HG02970 (cell line): Measurements from ENCODE around the gene RNF41.
A peak's percentile ranks its signal among the peaks of the same experiment; 100 is the strongest.

ENCODE experiments used
- ATAC-seq: cut with Tn5 transposase; IDR thresholded peaks from one replicate; pipeline ENCODE4 v1.9.1; 2021; ENCODE audit warnings: mild to moderate bottlenecking, moderate library complexity, moderate number of reproducible peaks; ENCODE audit not compliant: unreplicated experiment, low FRiP score

The RNF41 gene

GRCh38 chr12:56247923-56248322, 26.2 kb upstream of the RNF41 start:
- ATAC-seq: no peak

GRCh38 chr12:56244494-56244893, 22.8 kb upstream of the RNF41 start:
- no peak for ATAC-seq

DNA sequence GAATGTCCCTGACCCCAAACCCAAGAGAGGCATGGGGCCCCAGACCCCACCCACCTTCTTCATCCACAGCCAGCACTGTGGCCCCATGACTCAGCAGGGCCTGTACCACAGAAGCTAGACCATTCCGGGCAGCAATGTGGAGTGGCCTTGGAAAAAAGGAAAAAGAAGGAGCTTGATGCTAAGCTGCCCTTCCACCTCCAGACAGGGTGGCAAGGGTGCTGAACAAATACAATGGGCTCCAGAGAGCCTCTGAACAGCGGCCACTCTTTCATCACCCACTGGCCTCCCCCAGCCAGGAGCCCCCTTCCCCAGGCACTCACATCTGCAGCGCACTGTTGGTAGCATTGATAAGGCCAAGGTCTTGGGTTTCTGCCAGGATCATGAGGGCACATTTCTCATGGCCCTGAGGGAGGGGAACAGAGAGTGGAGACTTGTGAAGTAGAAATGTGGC, 22.0 kb upstream of the RNF41 start:
- no peak for ATAC-seq

DNA sequence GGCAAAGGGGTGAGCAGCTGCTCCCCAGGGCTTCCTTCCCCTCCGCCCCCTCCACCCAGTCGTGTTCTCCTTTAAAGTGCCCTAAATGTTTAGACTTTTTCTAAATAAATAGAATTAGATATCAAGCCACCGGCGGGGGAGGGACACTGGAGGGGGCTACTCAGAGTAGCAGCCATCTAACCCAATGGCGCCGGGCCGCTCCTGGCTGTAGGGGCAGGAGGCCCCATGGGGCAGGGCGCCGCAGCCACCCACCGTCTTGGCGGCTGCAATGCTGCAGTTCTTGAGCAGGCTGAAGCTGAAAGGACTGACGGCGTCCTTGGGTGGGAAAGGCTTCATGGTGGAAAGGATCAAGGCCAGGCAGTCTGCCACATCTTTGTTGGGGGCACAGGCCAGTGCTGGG, 21.3 kb upstream of the RNF41 start:
- no peak for ATAC-seq

DNA sequence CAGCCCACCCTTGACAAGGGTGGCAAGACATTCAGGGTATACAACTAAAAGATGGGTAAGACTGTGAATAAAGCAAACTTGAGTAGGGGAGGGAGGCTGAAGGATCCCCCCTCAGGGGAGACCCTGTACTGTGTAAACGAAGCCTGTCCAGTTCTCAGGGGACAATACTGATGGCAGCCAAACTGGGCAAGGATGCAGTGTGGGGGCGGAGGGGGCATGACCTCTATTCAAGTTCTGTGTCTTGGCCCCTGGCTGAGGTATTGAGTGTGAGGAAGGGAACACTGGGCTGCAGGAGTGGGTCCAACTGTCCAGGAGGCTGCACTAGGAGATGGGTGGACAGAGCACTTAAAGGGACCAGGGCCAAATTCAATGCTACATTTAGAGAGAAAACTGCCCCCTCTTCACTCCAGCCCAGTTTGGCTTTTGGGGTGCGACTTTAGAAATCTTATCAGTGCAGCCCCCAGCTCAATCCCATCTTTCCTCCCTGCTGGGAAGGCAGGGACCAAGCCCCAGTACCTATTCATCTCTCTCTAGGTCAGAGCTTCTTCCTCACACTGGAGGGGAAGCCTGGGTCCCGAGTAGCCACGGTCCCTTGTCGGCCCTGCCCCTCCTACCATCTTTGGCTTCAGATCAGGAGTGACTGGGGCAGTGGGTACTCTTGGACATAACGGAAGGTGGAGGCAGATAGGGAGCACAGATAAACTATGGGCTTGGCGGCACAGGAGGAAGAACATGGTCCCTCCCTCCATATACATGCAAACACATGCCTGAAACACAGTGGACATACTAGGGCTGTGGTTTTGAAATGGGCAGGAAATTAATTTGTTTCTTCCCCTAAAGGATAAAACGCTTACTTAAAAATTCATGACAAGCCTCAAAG, 19.9 kb upstream of the RNF41 start:
- no peak for ATAC-seq

DNA sequence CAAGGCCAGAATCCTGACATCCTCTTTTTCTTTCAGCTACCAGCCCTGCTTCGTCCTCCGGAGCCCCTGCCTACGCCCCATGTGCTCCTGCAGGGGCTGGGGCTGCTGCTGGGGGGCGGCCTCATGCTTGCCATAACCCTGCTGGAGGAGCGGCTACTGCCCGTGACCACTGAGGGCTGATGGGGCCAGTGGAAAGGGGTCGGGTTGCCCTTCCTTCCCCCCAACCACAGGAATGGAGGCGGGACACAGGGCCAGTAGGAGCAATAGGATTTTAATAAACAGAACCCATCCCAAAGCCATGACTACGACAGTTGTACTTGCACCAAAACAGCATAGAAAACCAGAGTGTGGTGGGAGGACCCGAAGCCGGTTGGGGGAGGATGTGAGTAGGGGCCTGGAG, 15.8 kb upstream of the RNF41 start:
- no peak for ATAC-seq

- ATAC-seq: no peak
Measured at GRCh38 chr12:56236985-56237384, 15.3 kb upstream of the RNF41 start.

DNA sequence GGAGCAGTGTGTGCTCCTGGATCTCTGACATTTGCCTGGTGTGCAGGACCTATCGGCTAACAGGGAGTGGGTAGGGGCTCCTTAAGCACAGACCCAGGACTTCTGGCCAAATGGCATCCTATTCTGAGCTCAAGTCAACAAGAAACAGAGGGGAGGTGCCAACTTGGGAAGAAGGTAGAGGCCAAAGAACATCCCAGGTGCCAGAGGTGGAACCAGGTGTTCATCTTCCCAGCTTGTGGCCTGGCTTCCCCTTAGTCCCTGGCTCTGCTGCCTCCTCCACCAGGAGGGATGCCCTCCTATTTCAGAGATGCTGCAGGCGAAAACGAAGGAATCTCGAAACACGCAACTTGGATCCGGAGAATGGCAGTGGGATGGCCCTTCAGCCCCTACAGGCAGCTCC, 14.4 kb upstream of the RNF41 start:
- ATAC-seq: no peak

DNA sequence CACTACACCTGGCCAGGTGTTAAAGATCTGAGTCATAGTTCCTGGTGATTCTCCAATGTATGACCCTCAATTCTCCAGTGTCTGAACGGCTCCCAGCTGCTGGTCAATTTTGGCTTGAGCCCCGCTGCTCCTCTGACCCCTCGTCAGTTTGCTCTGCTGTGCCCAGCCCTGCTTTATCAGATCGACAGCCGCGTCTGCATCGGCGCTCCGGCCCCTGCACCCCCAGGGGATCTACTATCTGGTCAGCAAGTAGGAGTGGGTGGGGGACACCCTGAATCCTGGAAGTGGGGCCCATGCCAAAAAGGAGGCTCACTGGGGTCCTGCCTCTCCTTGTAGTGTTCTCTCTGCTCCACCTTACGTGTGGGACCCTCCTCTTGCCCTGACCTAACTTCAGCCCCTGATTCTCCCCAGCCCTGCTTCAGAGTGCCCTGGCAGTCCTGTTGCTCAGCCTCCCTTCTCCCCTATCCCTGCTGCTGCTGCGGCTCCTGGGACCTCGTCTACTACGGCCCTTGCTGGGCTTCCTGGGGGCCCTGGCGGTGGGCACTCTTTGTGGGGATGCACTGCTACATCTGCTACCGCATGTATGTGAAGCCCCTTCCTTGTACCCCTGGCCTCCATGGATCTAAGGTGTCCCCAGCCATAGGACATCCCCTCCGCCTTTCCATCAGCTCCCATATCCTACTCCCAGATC, 13.2 kb upstream of the RNF41 start:
- ATAC-seq: no peak

- no peak for ATAC-seq
Measured at GRCh38 chr12:56231184-56231582, 9.5 kb upstream of the RNF41 start.

GRCh38 chr12:56230432-56231183, 8.9 kb upstream of the RNF41 start:
- ATAC-seq: no peak

DNA sequence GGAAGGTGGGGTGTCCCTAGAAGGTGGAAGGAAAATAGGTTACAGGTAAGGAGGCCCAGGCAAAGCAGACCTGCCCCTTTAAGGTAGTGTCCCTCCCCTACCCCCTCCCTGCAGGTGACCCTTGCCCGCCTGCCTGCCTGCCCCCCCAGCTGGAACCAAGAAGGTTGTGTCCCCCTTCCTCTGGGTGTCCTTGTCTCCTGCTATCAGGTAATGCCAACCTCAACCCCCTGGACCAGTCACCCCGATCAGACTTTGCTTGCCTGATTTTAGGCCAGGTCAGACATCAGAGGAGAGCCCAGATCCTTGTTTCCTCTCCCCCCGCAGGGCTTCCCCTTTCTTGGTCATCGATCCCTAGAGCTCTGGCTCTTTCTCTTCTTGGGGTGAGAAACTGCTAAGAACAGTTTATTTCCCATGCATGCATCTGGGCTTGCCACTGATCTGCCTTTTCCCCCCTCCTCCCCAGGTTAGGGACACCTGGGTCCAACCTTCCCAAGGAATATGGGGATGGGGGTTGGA, 8.3 kb upstream of the RNF41 start, which contains the start of gene SLC39A5:
Gene SLC39A5 (plus strand): TSS at position 136 of the 516 bp plus-strand sequence. CDS start 1,224 bp downstream, outside the sequence.
- no peak for ATAC-seq

- no peak for ATAC-seq
Measured at GRCh38 chr12:56229082-56229481, 7.4 kb upstream of the RNF41 start.

- no peak for ATAC-seq
Measured at GRCh38 chr12:56224954-56225353, 3.2 kb upstream of the RNF41 start.

DNA sequence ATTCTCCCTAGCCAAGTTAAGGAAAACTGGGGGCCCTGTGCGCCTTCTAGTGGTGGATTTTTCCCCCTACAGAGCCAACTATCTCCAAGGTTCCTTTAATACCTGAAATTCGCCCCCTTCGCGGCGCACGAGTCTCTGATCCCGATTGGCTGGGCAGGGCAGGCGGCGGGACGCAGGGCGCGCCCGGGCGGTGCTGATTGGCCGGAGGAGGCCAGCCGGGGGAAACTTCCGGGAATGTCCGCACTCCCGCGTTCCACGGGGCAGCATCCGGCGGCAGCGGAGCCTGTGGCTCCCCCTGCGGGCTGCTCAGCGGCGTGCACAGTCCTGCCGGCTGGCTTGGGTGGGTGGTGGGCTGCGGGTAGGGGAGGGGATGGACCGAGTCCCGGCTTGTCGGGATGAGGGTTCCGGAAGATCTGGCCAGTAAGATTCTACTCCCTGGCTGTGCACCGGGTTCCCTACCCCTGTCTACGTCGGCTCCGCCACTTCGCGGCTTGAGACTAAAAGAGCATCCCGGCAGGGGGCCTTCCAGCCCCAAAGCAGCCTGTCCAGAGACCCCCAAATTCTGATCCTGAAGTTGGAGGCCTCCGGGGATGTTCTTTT, 2.5 kb upstream of the RNF41 start, which contains the start of gene NABP2:
Gene NABP2 (plus strand): TSS at position 241 of the 600 bp plus-strand sequence. CDS start 515 bp downstream, outside the sequence.
- ATAC-seq: peak; percentile 74

DNA sequence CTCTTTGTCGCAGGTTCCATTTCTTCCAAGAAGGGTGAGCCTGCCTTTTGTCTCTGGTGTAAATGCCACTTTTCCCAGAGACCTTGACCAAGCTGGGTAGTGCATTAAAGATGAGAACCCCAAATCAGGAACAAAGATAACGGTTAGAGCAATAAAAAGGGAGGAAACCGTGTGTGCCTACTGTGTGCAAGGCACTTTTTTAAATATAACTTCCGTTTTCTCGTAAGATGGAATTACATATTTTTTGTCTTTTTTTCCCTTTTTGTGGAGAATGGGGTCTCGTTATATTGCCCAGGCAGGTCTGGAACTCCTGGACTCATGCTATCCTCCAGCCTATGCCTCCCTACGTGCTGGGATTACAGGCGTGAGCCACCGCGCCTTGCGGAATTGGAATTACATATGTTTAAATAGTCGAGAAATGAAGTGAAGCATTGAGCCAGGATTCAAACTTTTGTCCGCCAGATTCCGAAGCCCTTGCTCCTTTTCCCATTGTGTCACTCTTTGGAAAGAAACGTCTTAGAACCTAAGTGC, 1.9 kb upstream of the RNF41 start:
- ATAC-seq: no peak

DNA sequence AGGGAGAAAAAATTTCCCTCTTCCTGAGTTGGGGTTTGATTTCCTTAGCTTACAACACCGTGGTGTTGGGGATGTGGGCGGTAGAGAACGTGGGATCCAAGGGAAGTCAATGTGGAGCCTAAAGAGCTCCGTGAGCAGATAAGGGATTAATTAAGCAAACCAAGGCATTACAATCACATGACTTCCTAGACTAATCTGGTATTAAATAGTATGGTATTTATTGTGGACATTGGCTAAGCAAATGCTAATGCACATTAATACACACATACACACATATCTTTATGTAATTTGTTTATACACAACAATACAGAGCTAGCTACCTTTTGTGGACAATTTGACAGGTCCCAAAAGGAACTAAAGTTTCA, 791 bp upstream of the RNF41 start:
- no peak for ATAC-seq

GRCh38 chr12:56221232-56221756, 428 bp downstream of the RNF41 start:
- no peak for ATAC-seq

GRCh38 chr12:56220611-56221231, 1.0 kb downstream of the RNF41 start:
- no peak for ATAC-seq
